Parathyroid adenoma (tissue), 2 donors: ENCODE data around the gene SBNO1.

Source experiments
- H2AFZ ChIP-seq: fragments of 300-600 bp; sonication (generic); one replicate; pipeline ENCODE4 v1.7.0; 2017; ENCODE audit warnings: antibody characterized with exemption, mild to moderate bottlenecking
- H3K27ac ChIP-seq: fragments of 300-600 bp; sonication (generic); one replicate; pipeline ENCODE4 v1.7.0; 2017
- H3K27me3 ChIP-seq: fragments of 300-600 bp; sonication (generic); one replicate; pipeline ENCODE4 v1.7.0; 2017; ENCODE audit warnings: low read length; ENCODE audit not compliant: control insufficient read depth, insufficient read depth
- H3K36me3 ChIP-seq: fragments of 300-600 bp; sonication (generic); one replicate; pipeline ENCODE4 v1.7.0; 2017; ENCODE audit warnings: low read length; ENCODE audit not compliant: control insufficient read depth, insufficient read depth
- H3K4me1 ChIP-seq: fragments of 300-600 bp; sonication (generic); one replicate; pipeline ENCODE4 v1.7.0; 2017; ENCODE audit warnings: control low read depth
- H3K4me2 ChIP-seq: fragments of 300-600 bp; sonication (generic); one replicate; pipeline ENCODE4 v1.7.0; 2017; ENCODE audit warnings: low read length
- H3K4me3 ChIP-seq: fragments of 300-600 bp; sonication (generic); one replicate; pipeline ENCODE4 v1.7.0; 2017; ENCODE audit warnings: low read depth, low read length
- H3K79me2 ChIP-seq: fragments of 300-600 bp; sonication (generic); one replicate; pipeline ENCODE4 v1.7.0; 2017; ENCODE audit warnings: control low read depth
- H3K9ac ChIP-seq: fragments of 300-600 bp; sonication (generic); one replicate; pipeline ENCODE4 v1.7.0; 2017; ENCODE audit warnings: mild to moderate bottlenecking
- H3K9me3 ChIP-seq: fragments of 300-600 bp; sonication (generic); one replicate; pipeline ENCODE4 v1.7.0; 2017; ENCODE audit warnings: low read length; ENCODE audit not compliant: control insufficient read depth
- CTCF ChIP-seq: fragments of 300-600 bp; sonication (generic); IDR thresholded peaks from one replicate; pipeline ENCODE4 v1.7.0; 2017; ENCODE audit warnings: antibody characterized with exemption, mild to moderate bottlenecking
- donor health status: primary hyperparathyroidism.

The SBNO1 gene

GRCh38 chr12:123305136-123305535, 59.5 kb downstream of the SBNO1 start:
- peaks cover 10% of the 10 kb centered on the region for H3K4me1 ChIP-seq
- no peak overlapping the region for H3K9ac ChIP-seq
- H3K4me3 ChIP-seq, result peak overlapping the region; percentile 38
- no peaks in the 10 kb centered on the region for H3K9me3 ChIP-seq
- no peak for TF ChIP-seq CTCF
- peak overlapping the region; percentile 70 for H3K27ac ChIP-seq
- no peaks in the 10 kb centered on the region for H3K36me3 ChIP-seq
- no peaks in the 10 kb centered on the region for H3K79me2 ChIP-seq
- H3K4me2 ChIP-seq, result peak overlapping the region; percentile 41
- H3K27me3 ChIP-seq, result no peaks in the 10 kb centered on the region
- H2AFZ ChIP-seq, result peak overlapping the region; percentile 66

- no peaks in the 10 kb centered on the region for H3K79me2 ChIP-seq
- TF ChIP-seq CTCF, result no peak
- H3K4me3 ChIP-seq, result no peak overlapping the region
These were observed 71.4 kb downstream of the SBNO1 start for GRCh38 chr12:123293178-123293760.

GRCh38 chr12:123289911-123290310, 74.7 kb downstream of the SBNO1 start:
- Histone ChIP-seq H3K9ac (no peak overlapping the region), H3K4me1 (no peaks in the 10 kb centered on the region), H3K9me3 (no peaks in the 10 kb centered on the region), H3K27me3 (no peaks in the 10 kb centered on the region), H3K27ac (no peak overlapping the region), H3K79me2 (no peaks in the 10 kb centered on the region), H3K4me3 (no peak overlapping the region), H3K36me3 (no peaks in the 10 kb centered on the region), H2AFZ (no peak overlapping the region), H3K4me2 (no peak overlapping the region)
- no peak for TF ChIP-seq CTCF

More at GRCh38 chr12:123293178-123293760, 71.4 kb downstream of the SBNO1 start:
- Histone ChIP-seq H3K9ac (no peak overlapping the region), H2AFZ (no peak overlapping the region), H3K27me3 (no peaks in the 10 kb centered on the region), H3K4me2 (no peak overlapping the region), H3K36me3 (no peaks in the 10 kb centered on the region), H3K4me1 (no peaks in the 10 kb centered on the region), H3K27ac (no peak overlapping the region), H3K9me3 (no peaks in the 10 kb centered on the region)

GRCh38 chr12:123288751-123289346, 75.8 kb downstream of the SBNO1 start:
- Histone ChIP-seq H3K9me3 (no peaks in the 10 kb centered on the region), H3K4me2 (no peak overlapping the region), H3K27ac (no peak overlapping the region), H3K4me1 (no peaks in the 10 kb centered on the region), H3K9ac (no peak overlapping the region), H3K4me3 (no peak overlapping the region), H3K79me2 (no peaks in the 10 kb centered on the region), H3K36me3 (no peaks in the 10 kb centered on the region), H3K27me3 (no peaks in the 10 kb centered on the region), H2AFZ (no peak overlapping the region)
- TF ChIP-seq CTCF, result no peak
